Kidney epithelial cell (primary cell): Measurements from ENCODE around the gene GPR142. TPM values are rescaled to one million over a fixed set of nuclear protein-coding genes. Genes with fewer than 3 reads are reported as not detected.

Source experiments
- DNase-seq: peaks from one replicate; pipeline ENCODE4 v3.0.0-alpha.2; 2010; ENCODE audit warnings: low read depth
- H3K27me3 ChIP-seq: 2 replicates; pipeline ENCODE4 v1.6.0; 2011; ENCODE audit warnings: low read length; ENCODE audit not compliant: control insufficient read depth, insufficient read depth
- H3K36me3 ChIP-seq: 2 replicates; pipeline ENCODE4 v1.5.1; 2011; ENCODE audit warnings: low read length; ENCODE audit not compliant: control insufficient read depth, insufficient read depth
- H3K4me3 ChIP-seq: 2 replicates; pipeline ENCODE4 v1.5.1; 2011; ENCODE audit warnings: low read depth, mild to moderate bottlenecking, control low read depth, low read length
- CTCF ChIP-seq: IDR thresholded peaks from 2 replicates; pipeline ENCODE4 v1.5.1; 2011; ENCODE audit warnings: mild to moderate bottlenecking, moderate library complexity, low read length, control low read depth, inconsistent platforms; ENCODE audit not compliant: insufficient read depth, poor library complexity, severe bottlenecking
- total RNA-seq: library from RNA; depleted of rRNA; stranded (reverse); fragments of >200 nt; gene quantifications from 2 replicates; pipeline ENCODE4 v1.2.3, GENCODE V29; 2015

GPR142 gene
- total RNA-seq, 1 donor from 2014 or later: not detected

GRCh38 chr17:74408815-74409214 lies 41.5 kb downstream of the GPR142 start:
- TF ChIP-seq CTCF: no peak
- Histone ChIP-seq H3K27me3 (peaks cover 8% of the 10 kb centered on the region), H3K4me3 (no peak overlapping the region), H3K36me3 (no peaks in the 10 kb centered on the region)
- no peak for DNase-seq

- no peaks in the 10 kb centered on the region for H3K36me3 ChIP-seq
- DNase-seq: no peak
- no peak for TF ChIP-seq CTCF
- no peaks in the 10 kb centered on the region for H3K27me3 ChIP-seq
- no peak overlapping the region for H3K4me3 ChIP-seq
These were observed 42.7 kb downstream of the GPR142 start for GRCh38 chr17:74410001-74410443.

GRCh38 chr17:74412581-74412980 lies 45.3 kb downstream of the GPR142 start:
- H3K27me3 ChIP-seq: no peaks in the 10 kb centered on the region
- DNase-seq: no peak
- TF ChIP-seq CTCF: no peak
- H3K4me3 ChIP-seq: no peak overlapping the region
- no peaks in the 10 kb centered on the region for H3K36me3 ChIP-seq

- TF ChIP-seq CTCF: no peak
- Histone ChIP-seq H3K27me3 (no peaks in the 10 kb centered on the region), H3K36me3 (no peaks in the 10 kb centered on the region), H3K4me3 (no peak overlapping the region)
- no peak for DNase-seq
These were observed 46.2 kb downstream of the GPR142 start for GRCh38 chr17:74413491-74413890.

GRCh38 chr17:74414510-74414909 lies 47.2 kb downstream of the GPR142 start:
- Histone ChIP-seq H3K36me3 (no peaks in the 10 kb centered on the region), H3K27me3 (no peaks in the 10 kb centered on the region), H3K4me3 (no peak overlapping the region)
- TF ChIP-seq CTCF: no peak
- DNase-seq: no peak

- DNase-seq: no peak
- no peak overlapping the region for H3K4me3 ChIP-seq
- TF ChIP-seq CTCF: no peak
- H3K27me3 ChIP-seq: no peaks in the 10 kb centered on the region
- no peaks in the 10 kb centered on the region for H3K36me3 ChIP-seq
These were observed 48.5 kb downstream of the GPR142 start for GRCh38 chr17:74415608-74416396.
